ENCODE data around the gene ZBED3.
"Not testable (repeated sequence)": the region's sequence is repeated elsewhere in the genome, so short reads cannot be mapped to it uniquely, and the experiment has no call there.

ZBED3 gene

DNA sequence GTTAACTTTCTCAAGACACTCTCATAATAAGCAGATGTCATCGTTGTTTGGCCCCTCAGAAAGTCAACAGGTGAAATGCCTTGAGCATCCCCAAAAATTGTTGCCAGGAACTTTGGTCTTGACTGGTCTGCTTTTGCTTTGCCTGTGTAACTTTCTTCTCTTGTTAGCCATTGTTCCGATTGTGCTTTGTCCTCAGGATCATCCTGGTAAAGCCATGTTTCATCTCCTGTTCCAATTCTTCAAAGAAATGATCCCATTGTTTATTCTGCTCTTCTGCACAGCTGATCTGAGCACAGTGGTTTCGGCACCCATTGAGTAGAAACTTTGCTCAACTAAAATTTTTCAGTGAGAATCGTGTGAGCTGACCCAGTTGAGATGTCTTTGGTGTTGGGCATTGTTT, 8.1 kb upstream of the ZBED3 start:
- no peak overlapping the region for H3K4me3 ChIP-seq (replicated peaks; ENCODE audit: low read depth, low read length)
- TF ChIP-seq, protein P1, sequence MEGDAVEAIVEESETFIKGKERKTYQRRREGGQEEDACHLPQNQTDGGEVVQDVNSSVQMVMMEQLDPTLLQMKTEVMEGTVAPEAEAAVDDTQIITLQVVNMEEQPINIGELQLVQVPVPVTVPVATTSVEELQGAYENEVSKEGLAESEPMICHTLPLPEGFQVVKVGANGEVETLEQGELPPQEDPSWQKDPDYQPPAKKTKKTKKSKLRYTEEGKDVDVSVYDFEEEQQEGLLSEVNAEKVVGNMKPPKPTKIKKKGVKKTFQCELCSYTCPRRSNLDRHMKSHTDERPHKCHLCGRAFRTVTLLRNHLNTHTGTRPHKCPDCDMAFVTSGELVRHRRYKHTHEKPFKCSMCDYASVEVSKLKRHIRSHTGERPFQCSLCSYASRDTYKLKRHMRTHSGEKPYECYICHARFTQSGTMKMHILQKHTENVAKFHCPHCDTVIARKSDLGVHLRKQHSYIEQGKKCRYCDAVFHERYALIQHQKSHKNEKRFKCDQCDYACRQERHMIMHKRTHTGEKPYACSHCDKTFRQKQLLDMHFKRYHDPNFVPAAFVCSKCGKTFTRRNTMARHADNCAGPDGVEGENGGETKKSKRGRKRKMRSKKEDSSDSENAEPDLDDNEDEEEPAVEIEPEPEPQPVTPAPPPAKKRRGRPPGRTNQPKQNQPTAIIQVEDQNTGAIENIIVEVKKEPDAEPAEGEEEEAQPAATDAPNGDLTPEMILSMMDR (IDR thresholded peaks at IDR 0.05; ENCODE audit: low read length, missing control alignments), result no peak
- no peak for DNase-seq (ENCODE audit: low read depth)

DNA sequence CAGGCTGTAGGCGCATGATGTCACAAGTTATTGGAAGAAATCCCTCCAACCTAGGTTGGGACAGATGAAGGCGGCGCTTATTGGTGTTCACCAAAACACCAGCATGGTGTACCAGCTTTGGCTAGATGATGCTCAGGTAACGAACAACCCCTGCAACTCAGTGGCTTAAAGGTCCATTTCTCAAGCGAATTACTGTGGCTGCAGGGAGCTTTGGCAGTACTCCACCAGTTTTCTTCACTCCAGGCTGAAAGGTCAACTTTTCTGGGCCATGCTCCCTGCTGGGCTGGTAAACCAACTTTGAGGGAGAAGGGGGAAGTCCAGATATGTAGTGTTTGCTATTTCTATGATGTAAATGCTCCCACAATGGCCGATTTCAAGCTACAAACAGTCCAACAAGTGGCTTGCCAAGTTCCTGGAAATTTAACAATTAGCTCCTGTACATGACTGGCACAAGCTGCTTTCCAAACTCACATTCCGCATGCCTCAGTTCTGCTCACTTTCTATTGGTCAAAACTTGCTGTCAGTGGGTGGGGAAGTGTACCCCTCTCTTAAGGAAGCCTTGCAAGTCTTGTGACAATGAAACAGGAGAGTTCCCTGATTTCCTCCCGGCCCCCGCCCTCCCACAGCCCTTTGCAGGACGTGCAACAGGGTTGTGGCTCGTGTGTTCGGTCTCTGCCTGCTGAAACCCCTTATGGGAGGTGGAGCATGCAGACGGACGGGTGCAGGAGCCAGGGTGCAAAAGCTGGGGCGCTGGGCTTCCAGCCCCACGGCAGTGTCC, 588 bp upstream of the ZBED3 start:
- TF ChIP-seq, protein P1 (IDR thresholded peaks at IDR 0.05; ENCODE audit: low read length, missing control alignments), result no peak
- H3K4me3 ChIP-seq (replicated peaks; ENCODE audit: low read depth, low read length), result peak overlapping the region; percentile 73
- peak; percentile 61 for DNase-seq (ENCODE audit: low read depth)

DNA sequence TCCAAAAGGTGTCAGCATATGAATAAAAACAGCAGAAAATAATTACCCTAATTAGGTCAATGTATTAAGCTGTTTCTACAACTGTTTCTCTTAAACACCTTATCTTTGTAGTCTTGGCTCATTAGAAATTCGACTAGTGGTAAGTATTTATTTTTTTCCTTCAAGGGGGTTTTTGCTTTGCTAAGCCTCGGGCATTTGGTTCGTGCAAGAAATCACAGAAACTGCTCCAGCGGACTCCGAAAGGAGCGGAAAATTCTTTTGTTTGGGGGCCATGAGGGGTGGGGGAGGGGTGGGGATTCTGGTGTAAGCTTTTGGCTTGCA, 757 bp downstream of the ZBED3 start:
- peak overlapping the region; percentile 73 for H3K4me3 ChIP-seq (replicated peaks; ENCODE audit: low read depth, low read length)
- no peak for DNase-seq (ENCODE audit: low read depth)
- TF ChIP-seq, protein P1 (IDR thresholded peaks at IDR 0.05; ENCODE audit: low read length, missing control alignments), result no peak

DNA sequence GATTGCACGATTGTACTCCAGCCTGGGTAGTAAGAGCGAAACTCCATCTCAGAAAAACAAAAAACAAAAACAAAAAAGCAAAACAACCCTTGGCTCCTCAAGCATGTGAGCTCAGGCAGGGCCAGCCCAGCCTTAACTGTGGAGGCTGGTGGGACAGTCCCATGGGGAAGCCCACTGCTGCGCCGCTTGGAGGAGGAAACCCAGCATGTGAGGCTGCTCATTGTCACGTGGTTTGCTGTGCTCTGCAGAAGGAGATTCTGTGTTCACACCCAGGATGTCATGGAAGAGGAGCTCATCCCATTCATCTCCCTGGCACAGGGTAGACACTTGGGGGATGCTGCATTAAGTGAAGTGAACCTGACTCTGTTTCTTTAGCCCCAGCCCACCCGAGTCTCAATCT, 4.0 kb downstream of the ZBED3 start:
- no peak for DNase-seq (ENCODE audit: low read depth)
- H3K4me3 ChIP-seq (replicated peaks; ENCODE audit: low read depth, low read length), result no peak overlapping the region
- TF ChIP-seq, protein P1 (IDR thresholded peaks at IDR 0.05; ENCODE audit: low read length, missing control alignments), result no peak

- DNase-seq (ENCODE audit: low read depth), result no peak
- H3K4me3 ChIP-seq (replicated peaks; ENCODE audit: low read depth, low read length), result no peak overlapping the region
- TF ChIP-seq, protein P1 (IDR thresholded peaks at IDR 0.05; ENCODE audit: low read length, missing control alignments), result no peak
These were observed 4.8 kb downstream of the ZBED3 start for GRCh38 chr5:77082280-77082679.

DNA sequence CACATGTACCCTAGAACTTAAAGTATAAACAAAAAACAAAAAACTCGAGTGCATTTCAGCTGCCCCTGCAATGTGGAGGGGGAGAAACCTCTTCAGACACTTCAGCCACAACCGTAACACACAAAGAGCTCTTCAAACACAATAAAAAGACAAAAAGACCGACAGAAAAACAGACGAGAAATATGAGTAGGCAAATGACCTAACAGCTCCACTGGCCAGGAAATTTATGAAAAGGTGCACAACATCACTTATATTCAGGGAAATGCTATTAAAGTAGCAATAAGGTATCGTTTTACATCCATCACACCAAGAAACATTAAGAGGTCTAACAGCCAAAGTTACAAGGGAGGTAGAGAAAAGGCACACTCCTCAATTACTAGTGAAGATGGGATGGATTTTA, 6.2 kb downstream of the ZBED3 start:
- TF ChIP-seq, protein P1 (IDR thresholded peaks at IDR 0.05; ENCODE audit: low read length, missing control alignments), result no peak
- DNase-seq (ENCODE audit: low read depth), result no peak
- H3K4me3 ChIP-seq (replicated peaks; ENCODE audit: low read depth, low read length), result no peak overlapping the region

GRCh38 chr5:77080479-77080878, 6.6 kb downstream of the ZBED3 start:
- DNase-seq (ENCODE audit: low read depth); H3K4me3 ChIP-seq (replicated peaks; ENCODE audit: low read depth, low read length): not testable (repeated sequence)

All from fibroblast of pulmonary artery (primary cell).